Measurements from ENCODE around the gene NRG3.
"Not testable (repeated sequence)": the region's sequence is repeated elsewhere in the genome, so short reads cannot be mapped to it uniquely, and the experiment has no call there.

Gene NRG3

GRCh38 chr10:82040336-82040735 lies 165.3 kb downstream of the NRG3 start:
- no peaks in the 10 kb centered on the region for H3K27me3 ChIP-seq (ENCODE audit: low read depth, low read length)
- H3K27ac ChIP-seq (ENCODE audit: low read length), result no peak overlapping the region
- H3K9me3 ChIP-seq (ENCODE audit: control insufficient read depth in 1 of 2, low read length in 2 of 2), result no peaks in the 10 kb centered on the region
- H3K4me1 ChIP-seq (ENCODE audit: control insufficient read depth in 1 of 2, insufficient read depth in 2 of 2, low read length in 2 of 2), result no peaks in the 10 kb centered on the region
- H3K4me3 ChIP-seq (ENCODE audit: low read depth in 1 of 2, low read length in 2 of 2), result no peak overlapping the region
- H3K36me3 ChIP-seq (ENCODE audit: control insufficient read depth in 1 of 2, insufficient read depth in 2 of 2, low read length in 2 of 2), result no peaks in the 10 kb centered on the region

GRCh38 chr10:82041018-82041417 lies 166.0 kb downstream of the NRG3 start:
- Histone ChIP-seq H3K9me3 (ENCODE audit: control insufficient read depth in 1 of 2, low read length in 2 of 2) (no peaks in the 10 kb centered on the region), H3K4me3 (ENCODE audit: low read depth in 1 of 2, low read length in 2 of 2) (no peak overlapping the region), H3K4me1 (ENCODE audit: control insufficient read depth in 1 of 2, insufficient read depth in 2 of 2, low read length in 2 of 2) (no peaks in the 10 kb centered on the region), H3K27me3 (ENCODE audit: low read depth, low read length) (no peaks in the 10 kb centered on the region), H3K36me3 (ENCODE audit: control insufficient read depth in 1 of 2, insufficient read depth in 2 of 2, low read length in 2 of 2) (no peaks in the 10 kb centered on the region), H3K27ac (ENCODE audit: low read length) (no peak overlapping the region)

GRCh38 chr10:82056391-82056790 lies 181.4 kb downstream of the NRG3 start:
- no peak overlapping the region for H3K4me3 ChIP-seq (ENCODE audit: low read depth in 1 of 2, low read length in 2 of 2)
- no peak overlapping the region for H3K27ac ChIP-seq (ENCODE audit: low read length)
- H3K27me3 ChIP-seq (ENCODE audit: low read depth, low read length), result no peaks in the 10 kb centered on the region
- H3K9me3 ChIP-seq (ENCODE audit: control insufficient read depth in 1 of 2, low read length in 2 of 2), result no peaks in the 10 kb centered on the region
- H3K4me1 ChIP-seq (ENCODE audit: control insufficient read depth in 1 of 2, insufficient read depth in 2 of 2, low read length in 2 of 2), result no peaks in the 10 kb centered on the region
- H3K36me3 ChIP-seq (ENCODE audit: control insufficient read depth in 1 of 2, insufficient read depth in 2 of 2, low read length in 2 of 2), result no peaks in the 10 kb centered on the region

GRCh38 chr10:82067192-82067591 lies 192.2 kb downstream of the NRG3 start:
- H3K27ac ChIP-seq (ENCODE audit: low read length); H3K36me3 ChIP-seq (ENCODE audit: control insufficient read depth in 1 of 2, insufficient read depth in 2 of 2, low read length in 2 of 2); H3K27me3 ChIP-seq (ENCODE audit: low read depth, low read length); H3K4me3 ChIP-seq (ENCODE audit: low read depth in 1 of 2, low read length in 2 of 2); H3K9me3 ChIP-seq (ENCODE audit: control insufficient read depth in 1 of 2, low read length in 2 of 2); H3K4me1 ChIP-seq (ENCODE audit: control insufficient read depth in 1 of 2, insufficient read depth in 2 of 2, low read length in 2 of 2): not testable (repeated sequence)

DNA sequence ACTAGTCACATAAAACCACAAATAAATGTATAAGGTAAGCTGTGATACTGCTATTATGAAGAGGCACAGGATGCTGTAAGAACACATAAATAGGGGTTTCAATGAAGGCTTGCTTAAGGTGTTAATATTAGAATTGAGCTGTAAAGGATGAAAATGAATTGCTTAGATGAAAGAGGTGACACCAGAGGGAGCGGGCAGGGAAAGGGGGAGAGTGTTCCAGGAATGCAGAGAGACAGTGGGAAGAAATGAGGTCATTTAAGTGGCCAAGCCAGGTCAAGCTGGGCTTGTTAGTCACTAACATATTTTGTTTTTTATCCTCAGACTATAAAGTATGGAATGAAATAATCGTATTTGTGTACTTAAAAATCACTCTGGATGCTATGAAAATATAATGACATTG lies 193.5 kb downstream of the NRG3 start:
- Histone ChIP-seq H3K27me3 (ENCODE audit: low read depth, low read length) (no peaks in the 10 kb centered on the region), H3K4me1 (ENCODE audit: control insufficient read depth in 1 of 2, insufficient read depth in 2 of 2, low read length in 2 of 2) (no peaks in the 10 kb centered on the region), H3K4me3 (ENCODE audit: low read depth in 1 of 2, low read length in 2 of 2) (no peak overlapping the region), H3K9me3 (ENCODE audit: control insufficient read depth in 1 of 2, low read length in 2 of 2) (no peaks in the 10 kb centered on the region), H3K36me3 (ENCODE audit: control insufficient read depth in 1 of 2, insufficient read depth in 2 of 2, low read length in 2 of 2) (no peaks in the 10 kb centered on the region), H3K27ac (ENCODE audit: low read length) (no peak overlapping the region)

GRCh38 chr10:82071231-82071630 lies 196.2 kb downstream of the NRG3 start:
- Histone ChIP-seq H3K9me3 (ENCODE audit: control insufficient read depth in 1 of 2, low read length in 2 of 2) (no peaks in the 10 kb centered on the region), H3K27me3 (ENCODE audit: low read depth, low read length) (no peaks in the 10 kb centered on the region), H3K4me1 (ENCODE audit: control insufficient read depth in 1 of 2, insufficient read depth in 2 of 2, low read length in 2 of 2) (no peaks in the 10 kb centered on the region)

DNA sequence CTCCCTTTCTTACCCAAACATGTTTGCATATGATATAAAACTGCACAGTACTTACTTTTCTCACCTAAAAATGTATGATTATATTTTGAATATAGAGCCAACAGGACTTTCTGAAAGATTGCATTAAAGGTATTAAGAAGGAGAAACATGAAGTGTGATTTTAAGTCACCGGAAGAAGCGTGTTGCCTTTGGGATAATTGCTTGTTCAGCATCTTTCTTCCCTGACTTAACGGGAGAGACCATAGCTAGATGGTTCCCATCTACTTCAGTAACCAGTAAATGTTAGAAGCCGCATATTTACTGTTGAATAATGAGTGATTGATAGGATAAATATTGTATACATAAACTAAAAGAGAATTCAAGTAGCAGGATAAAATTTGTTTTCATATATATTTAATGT lies 197.1 kb downstream of the NRG3 start:
- Histone ChIP-seq H3K36me3 (ENCODE audit: control insufficient read depth in 1 of 2, insufficient read depth in 2 of 2, low read length in 2 of 2) (no peaks in the 10 kb centered on the region), H3K4me1 (ENCODE audit: control insufficient read depth in 1 of 2, insufficient read depth in 2 of 2, low read length in 2 of 2) (no peaks in the 10 kb centered on the region), H3K9me3 (ENCODE audit: control insufficient read depth in 1 of 2, low read length in 2 of 2) (no peaks in the 10 kb centered on the region), H3K27me3 (ENCODE audit: low read depth, low read length) (no peaks in the 10 kb centered on the region), H3K27ac (ENCODE audit: low read length) (no peak overlapping the region), H3K4me3 (ENCODE audit: low read depth in 1 of 2, low read length in 2 of 2) (no peak overlapping the region)

More at GRCh38 chr10:82071231-82071630, 196.2 kb downstream of the NRG3 start:
- H3K4me3 ChIP-seq (ENCODE audit: low read depth in 1 of 2, low read length in 2 of 2), result no peak overlapping the region
- no peaks in the 10 kb centered on the region for H3K36me3 ChIP-seq (ENCODE audit: control insufficient read depth in 1 of 2, insufficient read depth in 2 of 2, low read length in 2 of 2)
- H3K27ac ChIP-seq (ENCODE audit: low read length), result no peak overlapping the region

DNA sequence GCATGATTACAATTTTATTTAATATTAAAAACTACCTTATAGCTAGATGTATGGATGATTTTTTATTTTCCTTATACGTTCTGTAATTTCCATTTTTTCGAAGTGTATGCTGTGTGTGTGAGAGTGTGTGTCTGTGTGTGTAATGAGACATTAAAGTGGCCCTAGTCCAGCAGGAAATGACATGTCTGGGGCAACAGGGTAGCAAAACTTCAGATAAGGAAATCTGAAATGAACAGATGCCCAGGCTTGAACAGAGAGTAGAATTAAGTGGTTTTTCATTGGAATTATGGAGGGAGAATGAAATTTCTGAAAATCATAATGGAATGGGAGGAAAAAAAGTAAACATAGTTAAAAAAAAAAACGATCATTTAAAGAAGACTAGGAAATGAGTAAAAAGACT lies 200.6 kb downstream of the NRG3 start:
- no peak overlapping the region for H3K27ac ChIP-seq (ENCODE audit: low read length)
- no peaks in the 10 kb centered on the region for H3K4me1 ChIP-seq (ENCODE audit: control insufficient read depth in 1 of 2, insufficient read depth in 2 of 2, low read length in 2 of 2)
- no peaks in the 10 kb centered on the region for H3K9me3 ChIP-seq (ENCODE audit: control insufficient read depth in 1 of 2, low read length in 2 of 2)
- no peaks in the 10 kb centered on the region for H3K36me3 ChIP-seq (ENCODE audit: control insufficient read depth in 1 of 2, insufficient read depth in 2 of 2, low read length in 2 of 2)
- no peak overlapping the region for H3K4me3 ChIP-seq (ENCODE audit: low read depth in 1 of 2, low read length in 2 of 2)
- H3K27me3 ChIP-seq (ENCODE audit: low read depth, low read length), result no peaks in the 10 kb centered on the region

- Histone ChIP-seq H3K9me3 (ENCODE audit: control insufficient read depth in 1 of 2, low read length in 2 of 2) (no peaks in the 10 kb centered on the region), H3K4me1 (ENCODE audit: control insufficient read depth in 1 of 2, insufficient read depth in 2 of 2, low read length in 2 of 2) (no peaks in the 10 kb centered on the region), H3K27ac (ENCODE audit: low read length) (no peak overlapping the region), H3K27me3 (ENCODE audit: low read depth, low read length) (no peaks in the 10 kb centered on the region), H3K36me3 (ENCODE audit: control insufficient read depth in 1 of 2, insufficient read depth in 2 of 2, low read length in 2 of 2) (no peaks in the 10 kb centered on the region), H3K4me3 (ENCODE audit: low read depth in 1 of 2, low read length in 2 of 2) (no peak overlapping the region)
These were observed 209.5 kb downstream of the NRG3 start for GRCh38 chr10:82084496-82084895.

DNA sequence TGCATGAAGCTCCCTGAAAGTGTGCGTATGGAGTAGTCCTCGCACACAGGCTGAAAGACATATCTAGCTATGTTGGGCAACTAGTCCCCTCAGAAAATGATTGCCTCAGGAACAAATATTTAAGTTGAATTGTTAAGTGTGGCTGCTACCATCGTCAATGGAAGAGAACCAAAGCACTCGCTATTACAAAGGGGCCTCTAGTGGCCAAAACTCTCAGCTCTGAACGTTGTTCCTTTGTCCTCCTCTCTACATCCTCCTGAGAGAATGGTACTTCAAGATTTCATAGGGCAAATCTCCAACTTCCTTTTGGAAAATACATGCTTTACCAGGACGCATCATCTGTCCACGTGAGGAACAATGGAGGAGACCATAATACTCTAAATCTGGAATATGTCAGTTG lies 209.9 kb downstream of the NRG3 start:
- Histone ChIP-seq H3K4me3 (ENCODE audit: low read depth in 1 of 2, low read length in 2 of 2) (no peak overlapping the region), H3K9me3 (ENCODE audit: control insufficient read depth in 1 of 2, low read length in 2 of 2) (no peaks in the 10 kb centered on the region), H3K27ac (ENCODE audit: low read length) (no peak overlapping the region), H3K36me3 (ENCODE audit: control insufficient read depth in 1 of 2, insufficient read depth in 2 of 2, low read length in 2 of 2) (no peaks in the 10 kb centered on the region), H3K4me1 (ENCODE audit: control insufficient read depth in 1 of 2, insufficient read depth in 2 of 2, low read length in 2 of 2) (no peaks in the 10 kb centered on the region), H3K27me3 (ENCODE audit: low read depth, low read length) (no peaks in the 10 kb centered on the region)

DNA sequence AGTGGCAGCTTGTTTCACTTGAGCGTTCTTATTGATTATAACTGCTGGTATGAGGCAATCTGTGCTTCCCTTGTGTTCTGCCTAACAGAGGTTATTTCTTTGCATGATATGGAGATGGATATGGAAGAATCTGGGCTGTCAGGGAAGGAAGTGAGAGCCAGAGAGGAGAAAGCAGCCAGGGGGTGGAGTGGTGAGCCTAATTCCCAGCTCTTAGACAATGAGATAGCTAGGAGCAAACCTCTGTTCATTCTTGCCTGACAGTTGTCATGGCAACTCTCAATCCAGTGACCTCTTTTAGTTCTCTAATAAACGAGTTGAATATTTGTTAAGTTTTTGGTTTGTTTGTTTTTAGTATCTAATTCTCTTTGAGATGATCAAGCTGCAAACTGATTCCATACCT lies 214.3 kb downstream of the NRG3 start:
- Histone ChIP-seq H3K27ac (ENCODE audit: low read length) (no peak overlapping the region), H3K4me3 (ENCODE audit: low read depth in 1 of 2, low read length in 2 of 2) (no peak overlapping the region), H3K9me3 (ENCODE audit: control insufficient read depth in 1 of 2, low read length in 2 of 2) (no peaks in the 10 kb centered on the region), H3K4me1 (ENCODE audit: control insufficient read depth in 1 of 2, insufficient read depth in 2 of 2, low read length in 2 of 2) (no peaks in the 10 kb centered on the region), H3K27me3 (ENCODE audit: low read depth, low read length) (no peaks in the 10 kb centered on the region), H3K36me3 (ENCODE audit: control insufficient read depth in 1 of 2, insufficient read depth in 2 of 2, low read length in 2 of 2) (no peaks in the 10 kb centered on the region)

GRCh38 chr10:82091413-82091812 lies 216.4 kb downstream of the NRG3 start:
- Histone ChIP-seq H3K4me3 (ENCODE audit: low read depth in 1 of 2, low read length in 2 of 2) (no peak overlapping the region), H3K4me1 (ENCODE audit: control insufficient read depth in 1 of 2, insufficient read depth in 2 of 2, low read length in 2 of 2) (no peaks in the 10 kb centered on the region), H3K27me3 (ENCODE audit: low read depth, low read length) (no peaks in the 10 kb centered on the region), H3K9me3 (ENCODE audit: control insufficient read depth in 1 of 2, low read length in 2 of 2) (no peaks in the 10 kb centered on the region), H3K36me3 (ENCODE audit: control insufficient read depth in 1 of 2, insufficient read depth in 2 of 2, low read length in 2 of 2) (no peaks in the 10 kb centered on the region), H3K27ac (ENCODE audit: low read length) (no peak overlapping the region)

All from muscle layer of duodenum (tissue), 2 donors.